Stimulated activated CD8-positive, alpha-beta memory T cell treated with anti-CD3 and anti-CD28 coated beads, Interleukin-7, amount 100 ng/mL, for 4 hours (primary cell): ENCODE measurements around the gene FHIP2A.
"Not testable (repeated sequence)": the region's sequence is repeated elsewhere in the genome, so short reads cannot be mapped to it uniquely, and the experiment has no call there.

Experiments used
- DNase-seq, 2 donors: peaks; one replicate each; pipeline ENCODE4 v3.0.0-alpha.2; 2020; ENCODE audit warnings: low read depth in 2 of 2

FHIP2A gene, protein sequence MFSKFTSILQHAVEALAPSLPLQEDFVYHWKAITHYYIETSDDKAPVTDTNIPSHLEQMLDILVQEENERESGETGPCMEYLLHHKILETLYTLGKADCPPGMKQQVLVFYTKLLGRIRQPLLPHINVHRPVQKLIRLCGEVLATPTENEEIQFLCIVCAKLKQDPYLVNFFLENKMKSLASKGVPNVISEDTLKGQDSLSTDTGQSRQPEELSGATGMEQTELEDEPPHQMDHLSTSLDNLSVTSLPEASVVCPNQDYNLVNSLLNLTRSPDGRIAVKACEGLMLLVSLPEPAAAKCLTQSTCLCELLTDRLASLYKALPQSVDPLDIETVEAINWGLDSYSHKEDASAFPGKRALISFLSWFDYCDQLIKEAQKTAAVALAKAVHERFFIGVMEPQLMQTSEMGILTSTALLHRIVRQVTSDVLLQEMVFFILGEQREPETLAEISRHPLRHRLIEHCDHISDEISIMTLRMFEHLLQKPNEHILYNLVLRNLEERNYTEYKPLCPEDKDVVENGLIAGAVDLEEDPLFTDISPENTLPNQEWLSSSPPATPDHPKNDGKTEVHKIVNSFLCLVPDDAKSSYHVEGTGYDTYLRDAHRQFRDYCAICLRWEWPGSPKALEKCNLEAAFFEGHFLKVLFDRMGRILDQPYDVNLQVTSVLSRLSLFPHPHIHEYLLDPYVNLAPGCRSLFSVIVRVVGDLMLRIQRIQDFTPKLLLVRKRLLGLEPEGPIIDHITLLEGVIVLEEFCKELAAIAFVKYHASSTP

DNA sequence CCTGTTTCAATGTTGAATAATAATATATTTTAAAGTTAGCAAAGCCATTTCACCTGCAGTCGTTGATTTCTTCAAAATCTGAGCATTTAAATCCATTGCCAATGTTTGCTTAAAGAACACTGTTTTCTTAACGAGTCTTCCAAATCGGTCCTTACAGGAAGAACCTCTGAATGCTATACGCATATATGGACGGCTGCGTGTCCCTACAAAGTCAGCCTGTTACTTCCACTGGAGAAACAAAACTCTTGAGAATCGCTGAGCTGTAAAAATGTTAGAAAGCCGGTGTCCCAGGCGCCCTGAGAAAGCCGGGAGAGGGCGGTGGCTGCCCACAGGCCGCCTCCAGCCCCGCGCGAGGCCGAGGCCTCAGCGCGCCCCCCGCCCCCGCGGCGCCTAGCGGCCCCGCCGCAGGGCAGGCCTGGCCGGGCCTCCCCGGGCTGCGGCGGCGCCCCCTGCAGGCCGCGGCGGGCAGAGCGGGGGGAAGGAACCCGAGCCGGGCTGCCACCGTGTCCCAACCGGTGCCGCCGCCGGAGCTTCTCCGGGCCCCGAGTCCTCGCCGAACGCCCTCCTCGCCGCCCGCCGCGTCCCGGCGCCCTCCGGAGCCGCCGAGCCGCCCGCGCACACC is at the start of gene FHIP2A:
FHIP2A (plus strand) TSS at position 488 of the 622 bp plus-strand sequence. CDS start 299 bp downstream, outside the sequence.
- peak; percentile 43 to 76 for DNase-seq

DNA sequence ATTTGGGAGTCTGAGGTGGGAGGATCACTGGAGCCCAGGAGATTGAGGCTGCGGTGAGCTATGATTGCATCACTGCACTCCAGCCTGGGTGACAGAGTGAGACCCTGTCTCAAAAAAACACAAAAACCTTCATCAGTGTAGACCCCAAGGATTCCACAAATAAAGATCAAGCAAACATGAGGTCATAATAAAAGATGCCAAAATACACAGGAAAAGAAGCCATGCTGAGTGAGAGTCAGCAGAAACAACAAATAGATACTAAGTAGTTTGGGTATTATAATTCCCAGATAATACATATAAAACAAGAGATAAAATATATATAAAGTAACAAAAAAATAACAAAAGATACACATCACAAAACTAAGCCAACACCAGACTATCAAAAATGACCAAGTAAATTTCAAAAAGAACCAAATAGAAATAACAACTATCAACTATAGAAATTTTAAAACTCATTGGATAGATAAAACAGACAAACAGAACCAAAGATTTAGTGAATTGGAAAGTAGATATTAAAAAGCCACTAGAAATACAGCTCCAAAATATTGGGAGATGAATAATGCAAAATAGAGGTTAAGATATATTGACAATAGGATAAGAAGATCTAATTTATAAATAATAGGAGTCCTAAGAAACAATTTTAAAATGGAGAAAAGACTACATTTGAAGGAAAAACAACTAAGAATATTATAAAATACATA is 48.9 kb upstream of the FHIP2A start:
- no peak for DNase-seq

DNA sequence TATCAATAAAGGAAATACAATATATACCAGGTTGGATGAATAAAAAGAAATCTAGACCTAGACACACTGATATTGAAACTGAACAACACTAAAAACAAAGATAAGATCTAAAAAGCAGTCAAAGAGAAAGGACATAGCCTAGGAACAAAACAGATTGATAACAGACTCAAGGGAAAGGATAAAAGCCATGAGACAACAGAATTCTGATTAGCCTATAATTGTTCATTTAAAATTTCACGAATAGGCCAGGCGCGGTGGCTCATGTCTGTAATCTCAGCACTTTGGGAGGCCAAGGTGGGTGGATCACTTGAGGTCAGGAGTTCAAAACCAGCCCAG is 48.4 kb upstream of the FHIP2A start:
- no peak for DNase-seq

DNA sequence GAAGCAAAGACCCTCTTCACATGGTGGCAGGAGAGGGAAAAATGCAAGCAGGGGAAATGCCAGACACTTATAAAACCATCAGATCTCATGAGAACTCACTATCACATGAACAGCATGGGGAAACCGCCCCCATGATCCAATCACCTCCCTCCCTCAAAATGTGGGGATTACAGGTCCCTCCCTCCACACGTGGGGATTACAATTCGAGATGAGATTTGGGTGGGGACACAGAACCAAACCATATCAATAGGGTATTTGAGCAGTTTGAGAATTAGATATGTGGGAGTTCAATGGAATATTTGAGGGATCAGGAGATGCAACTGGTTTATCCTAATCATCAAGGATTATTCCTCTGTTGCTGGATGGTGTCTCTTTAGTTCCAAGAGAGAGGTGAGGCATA is 46.5 kb upstream of the FHIP2A start:
- not testable (repeated sequence) for DNase-seq

DNA sequence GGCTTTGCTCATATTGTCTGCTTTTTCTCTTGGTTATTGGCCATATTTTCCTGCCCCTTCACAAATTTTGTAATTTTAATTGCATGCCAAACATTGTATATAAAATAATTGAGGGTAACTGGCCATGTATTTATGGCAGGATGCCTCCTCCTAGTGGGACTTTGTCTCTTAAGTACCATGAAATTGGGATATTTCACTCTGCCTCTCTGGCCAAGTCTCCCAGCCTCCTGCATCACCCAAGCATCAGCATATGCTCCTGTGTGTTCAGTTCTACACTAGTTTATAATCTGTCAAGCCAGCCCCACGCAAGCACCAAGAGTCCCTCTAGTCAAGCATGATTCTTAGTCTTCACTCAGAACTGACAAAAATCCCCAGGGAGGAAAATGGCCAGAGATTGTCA is 44.2 kb upstream of the FHIP2A start:
- no peak for DNase-seq

DNA sequence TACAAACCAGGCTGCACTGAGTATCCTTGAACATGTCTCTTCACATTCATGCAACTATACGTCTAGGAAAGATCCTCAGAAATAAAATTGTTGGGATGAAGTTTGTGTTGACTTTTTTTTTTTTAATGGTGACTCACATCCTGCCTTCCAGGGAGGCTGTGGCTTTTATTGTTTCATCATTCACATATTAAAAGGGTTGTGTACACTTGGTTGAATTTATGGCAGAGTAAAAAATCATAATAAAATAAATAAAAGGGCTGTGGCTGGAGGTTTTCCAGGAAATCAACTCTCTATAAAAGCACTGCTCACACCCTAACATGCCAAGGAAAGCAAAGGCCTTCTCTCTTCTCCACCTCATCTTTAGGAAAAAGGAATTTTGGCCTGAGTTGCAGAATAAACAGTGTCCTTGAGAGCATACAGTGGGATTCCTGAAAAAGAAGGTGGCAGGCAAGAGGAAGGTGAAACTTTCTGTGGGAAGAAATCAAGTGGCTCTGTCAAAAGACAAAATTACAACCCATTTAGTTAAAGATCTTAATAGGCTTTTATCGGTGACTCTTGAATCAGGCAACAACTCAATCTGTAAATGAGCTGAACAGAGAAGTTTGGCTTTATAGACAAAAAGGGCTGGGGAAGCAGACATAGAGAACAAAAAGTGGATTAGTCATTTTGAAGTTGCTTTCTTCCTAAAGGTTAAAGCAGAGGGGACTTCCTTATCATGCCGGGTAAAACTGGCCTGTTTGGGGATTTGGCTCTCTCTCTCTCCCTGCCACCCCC is 41.6 kb upstream of the FHIP2A start:
- no peak for DNase-seq

DNA sequence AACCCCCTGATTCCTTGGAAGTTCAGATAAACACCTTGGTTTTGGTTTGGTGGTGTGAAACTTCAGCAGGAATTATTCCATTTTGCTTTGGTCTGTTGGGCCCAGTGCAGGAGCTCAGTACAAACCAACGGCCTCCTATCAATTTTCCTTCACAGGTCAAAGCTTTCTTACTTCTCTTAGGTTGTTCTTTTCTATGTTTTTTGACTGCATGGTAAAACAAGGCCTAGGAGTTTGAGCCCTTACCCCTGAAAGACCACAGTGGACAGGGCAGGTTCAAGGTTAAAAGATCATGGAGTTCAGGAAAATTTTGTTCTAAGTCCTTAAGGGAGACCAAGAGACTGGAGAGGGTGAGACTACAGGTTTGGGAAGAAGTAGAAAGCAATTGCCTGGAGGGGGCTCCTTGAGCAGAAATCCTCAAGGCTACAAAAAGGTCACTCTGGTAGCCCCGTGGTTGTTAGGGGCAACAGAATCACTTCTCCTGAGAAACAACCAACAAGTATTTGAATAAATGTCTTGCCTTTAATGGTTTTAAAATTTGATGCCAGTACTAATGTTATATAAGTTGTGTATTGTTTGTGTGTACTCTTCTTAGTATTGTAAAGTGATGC is 40.9 kb upstream of the FHIP2A start:
- no peak for DNase-seq

DNA sequence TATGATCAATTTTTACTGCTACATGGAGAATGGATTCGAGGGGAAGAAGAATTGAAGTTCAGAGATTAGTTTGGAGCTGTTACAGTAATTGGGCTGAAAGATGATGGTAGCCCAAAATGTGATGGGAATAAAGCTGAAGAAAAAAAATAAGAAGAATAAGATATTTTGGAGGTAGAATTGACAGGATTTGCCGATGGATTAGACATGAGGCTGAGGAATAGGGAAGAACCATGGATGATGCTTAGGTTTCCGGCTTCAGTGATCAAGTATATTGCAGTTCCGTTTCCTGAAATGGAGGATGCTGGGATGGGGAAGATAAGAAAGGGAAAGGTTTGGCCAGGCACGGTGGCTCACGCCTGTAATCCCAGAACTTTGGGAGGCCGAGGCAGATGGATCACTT is 38.9 kb upstream of the FHIP2A start:
- DNase-seq = no peak

DNA sequence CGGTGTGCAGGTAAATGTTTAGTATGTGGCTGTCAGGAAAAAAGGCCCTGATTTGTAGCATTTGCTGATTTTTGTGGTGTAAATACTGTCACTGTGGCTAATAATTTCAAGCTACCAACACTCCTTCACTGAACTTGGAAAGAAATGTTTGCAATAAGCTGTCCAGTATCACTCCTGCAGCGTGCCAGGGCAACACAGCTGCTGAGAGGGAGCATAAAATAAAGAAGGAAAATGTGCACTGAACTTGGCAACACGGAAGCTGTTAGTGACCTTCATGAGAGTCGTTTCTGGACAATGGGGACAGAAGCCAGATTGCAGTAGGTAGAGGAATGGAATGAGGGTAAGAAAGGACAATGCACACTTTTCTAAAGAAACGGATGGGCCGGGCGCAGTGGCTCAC is 37.9 kb upstream of the FHIP2A start:
- no peak for DNase-seq

DNA sequence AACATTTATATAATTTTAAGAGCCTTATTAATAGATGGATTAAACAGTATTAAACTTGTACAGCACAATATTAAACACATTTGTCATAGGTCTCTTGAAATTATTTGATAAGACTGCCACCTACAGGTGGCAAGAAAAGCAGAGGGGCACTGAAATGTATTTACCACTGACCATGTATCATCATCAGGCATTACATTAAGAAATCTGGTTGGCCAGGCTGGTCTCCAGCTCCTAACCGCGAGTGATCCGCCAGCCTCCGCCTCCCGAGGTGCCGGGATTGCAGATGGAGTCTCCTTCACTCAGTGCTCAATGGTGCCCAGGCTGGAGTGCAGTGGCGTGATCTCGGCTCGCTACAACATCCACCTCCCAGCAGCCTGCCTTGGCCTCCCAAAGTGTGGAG is 35.1 kb upstream of the FHIP2A start:
- not testable (repeated sequence) for DNase-seq

DNA sequence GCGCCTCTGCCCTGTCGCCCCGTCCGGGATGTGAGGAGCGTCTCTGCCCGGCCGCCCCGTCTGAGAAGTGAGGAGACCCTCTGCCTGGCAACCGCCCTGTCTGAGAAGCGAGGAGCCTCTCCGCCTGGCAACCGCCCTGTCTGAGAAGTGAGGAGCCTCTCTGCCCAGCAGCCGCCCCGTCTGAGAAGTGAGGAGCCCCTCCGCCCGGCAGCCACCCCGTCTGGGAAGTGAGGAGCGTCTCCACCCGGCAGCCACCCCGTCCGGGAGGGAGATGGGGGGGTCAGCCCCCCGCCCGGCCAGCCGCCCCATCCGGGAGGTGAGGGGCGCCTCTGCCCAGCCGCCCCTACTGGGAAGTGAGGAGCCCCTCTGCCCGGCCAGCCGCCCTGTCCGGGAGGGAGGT is 34.4 kb upstream of the FHIP2A start:
- not testable (repeated sequence) for DNase-seq

DNA sequence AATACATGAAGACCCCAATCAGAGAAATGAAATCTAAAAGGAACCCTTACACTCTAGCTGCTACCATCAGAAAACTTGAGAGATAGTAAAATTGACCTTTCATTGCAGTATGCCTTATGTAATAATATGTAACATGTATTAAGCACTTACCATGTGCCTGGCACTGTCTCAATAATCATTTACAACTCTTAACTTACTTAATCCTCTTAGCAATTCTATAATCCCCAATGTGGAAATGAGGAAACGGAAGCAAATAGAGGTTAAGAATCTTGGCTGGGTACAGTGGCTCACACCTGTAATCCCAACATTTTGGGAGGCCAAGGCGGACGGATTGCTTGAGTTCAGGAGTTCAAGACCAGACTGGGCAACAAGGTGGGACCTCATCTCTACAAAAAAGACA is 29.8 kb upstream of the FHIP2A start:
- DNase-seq = no peak

DNA sequence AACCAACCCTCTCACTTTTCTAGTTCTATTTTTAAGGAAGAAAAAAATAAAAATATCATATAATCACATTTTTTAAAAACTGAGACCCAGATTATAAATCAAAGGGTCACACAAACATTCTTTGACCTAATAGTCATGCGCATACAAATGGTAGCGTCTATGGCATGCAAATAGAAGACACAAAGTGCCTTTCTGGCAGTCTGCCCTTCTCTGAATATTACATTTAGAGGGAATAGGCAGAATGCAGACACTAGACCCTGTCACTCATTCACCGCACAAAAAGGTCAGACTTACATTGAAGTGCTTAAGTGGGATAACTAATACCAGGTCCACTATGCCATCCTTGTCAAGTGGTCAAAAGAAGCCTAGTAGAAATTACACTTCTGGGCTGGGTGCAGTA is 26.5 kb upstream of the FHIP2A start:
- DNase-seq = no peak

DNA sequence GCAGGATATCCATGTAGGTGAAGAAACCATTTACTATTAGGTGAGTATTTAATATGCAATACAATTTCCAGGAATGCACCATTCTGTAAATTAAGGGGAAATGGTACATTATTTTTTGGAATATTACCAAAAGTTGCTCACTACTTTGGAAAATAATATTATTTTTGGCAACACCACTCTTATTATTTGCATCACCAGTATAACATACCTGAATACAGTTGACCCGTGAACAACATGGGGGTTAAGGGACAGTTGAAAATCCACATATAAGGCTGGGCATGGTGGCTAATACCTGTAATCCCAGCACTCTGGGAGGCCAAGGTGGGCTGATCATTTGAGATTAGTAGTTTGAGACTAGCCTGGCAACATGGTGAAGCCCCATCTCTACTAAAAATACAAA is 21.2 kb upstream of the FHIP2A start:
- no peak for DNase-seq

DNA sequence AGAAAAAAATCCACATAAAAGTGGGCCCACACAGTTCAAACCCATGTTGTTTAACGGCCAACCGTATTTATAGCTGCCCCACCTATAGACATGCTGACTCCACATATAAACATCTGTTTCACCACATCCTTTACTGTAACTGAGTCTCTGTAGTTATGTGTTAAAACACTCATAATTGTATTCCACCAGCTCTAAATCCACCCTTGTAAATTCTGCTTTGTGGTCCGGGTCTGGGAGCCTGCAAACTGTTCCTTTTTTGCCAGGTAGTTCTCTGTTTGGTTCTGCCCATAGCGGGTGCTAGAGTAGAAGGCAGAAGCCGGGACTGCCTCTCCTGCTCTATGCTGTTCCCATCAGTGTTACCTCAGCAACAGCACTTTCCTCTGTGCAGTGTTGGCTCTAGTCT is 20.2 kb upstream of the FHIP2A start:
- DNase-seq = no peak

DNA sequence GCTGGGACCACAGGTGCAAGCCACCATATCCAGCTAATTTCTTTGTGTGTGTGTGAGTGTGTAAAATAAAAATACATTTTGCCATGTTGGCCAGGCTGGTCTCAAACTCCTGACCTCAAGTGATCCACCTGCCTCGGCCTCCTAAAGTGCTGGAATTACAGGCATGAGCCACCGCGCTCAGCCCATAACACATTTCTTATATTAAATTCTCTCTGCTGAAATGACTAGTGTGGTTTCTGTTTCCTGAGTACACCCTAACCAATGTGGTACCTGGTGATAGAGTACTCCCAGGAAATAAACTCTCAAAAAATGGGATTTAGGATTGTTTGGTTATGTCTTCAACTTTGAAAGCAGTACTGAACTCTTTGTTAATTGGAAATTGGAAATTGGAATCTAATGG is 19.4 kb upstream of the FHIP2A start:
- DNase-seq = no peak

DNA sequence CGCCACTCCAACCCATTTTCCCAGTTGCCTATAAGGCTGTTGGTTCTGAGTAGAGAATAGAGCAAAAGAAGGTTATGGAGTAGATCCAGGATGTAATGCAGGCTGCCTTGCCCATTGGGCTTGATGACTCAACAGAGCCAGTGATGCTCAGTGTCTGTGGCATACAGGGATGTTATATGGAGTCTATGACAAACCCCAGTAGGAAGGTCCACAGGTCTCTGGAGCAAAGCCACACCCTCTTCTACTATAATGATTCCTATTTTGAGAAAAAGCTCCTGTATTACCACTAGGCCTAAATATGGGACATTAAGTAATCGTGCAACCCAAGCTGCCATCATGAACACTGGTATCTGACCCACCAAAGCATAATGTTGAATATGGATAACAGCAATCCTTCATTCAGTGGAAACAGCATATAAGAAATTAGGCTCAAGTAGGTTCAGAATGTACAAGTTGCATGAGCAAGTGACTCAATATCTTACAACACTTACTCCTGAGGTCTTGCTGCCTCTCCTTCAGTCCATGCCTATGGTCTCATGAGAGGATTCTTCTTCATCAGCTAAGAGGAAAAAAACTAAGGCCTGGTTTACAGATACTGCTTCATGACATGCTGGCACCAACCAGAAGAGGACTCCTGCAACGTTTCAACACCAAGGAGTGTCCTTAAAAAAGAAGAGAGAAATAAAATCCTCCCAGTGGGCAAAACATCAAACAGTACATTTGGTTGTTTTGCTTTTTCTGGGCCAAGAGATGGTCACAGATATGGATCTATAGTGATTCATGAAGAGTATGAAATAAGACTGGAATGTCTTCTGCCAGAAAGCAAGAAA is 14.8 kb upstream of the FHIP2A start:
- DNase-seq = no peak

DNA sequence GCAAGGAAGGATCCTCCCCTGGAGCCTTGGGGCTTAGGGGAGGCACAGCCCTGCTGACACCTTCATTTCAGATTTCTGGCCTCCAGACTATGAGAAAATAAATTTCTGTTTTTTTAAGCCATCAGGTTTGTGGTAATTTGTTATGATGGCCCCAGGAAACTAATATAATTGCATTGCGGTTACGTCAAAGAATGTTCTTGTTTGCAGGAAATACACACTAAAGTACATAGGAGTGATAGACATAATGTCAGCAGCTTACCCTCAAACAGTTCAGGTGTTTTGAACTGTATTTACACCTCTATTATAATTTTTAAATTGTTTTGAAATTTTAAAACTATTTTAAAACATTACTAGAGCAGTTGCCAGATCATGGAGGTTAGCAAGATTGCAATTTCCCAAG is 12.6 kb upstream of the FHIP2A start:
- no peak for DNase-seq

DNA sequence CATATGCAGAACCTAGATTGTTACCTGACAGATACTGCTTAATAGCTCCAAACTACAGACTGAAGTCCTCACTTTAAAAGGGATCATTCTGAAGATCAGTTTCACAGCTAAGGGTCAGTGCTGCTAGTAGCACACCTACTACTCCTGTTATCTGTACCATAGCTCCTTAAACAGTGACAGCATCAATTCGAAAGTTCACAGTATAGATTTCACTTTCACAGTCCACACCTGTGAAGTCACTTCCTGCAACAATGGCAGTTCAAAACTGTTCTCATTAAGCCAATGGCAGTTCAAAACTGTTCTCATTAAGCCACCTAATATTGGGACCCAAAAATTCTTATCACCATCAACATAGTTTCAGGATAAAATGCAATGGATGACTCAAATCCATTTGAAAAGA is 10.7 kb upstream of the FHIP2A start:
- DNase-seq = no peak

DNA sequence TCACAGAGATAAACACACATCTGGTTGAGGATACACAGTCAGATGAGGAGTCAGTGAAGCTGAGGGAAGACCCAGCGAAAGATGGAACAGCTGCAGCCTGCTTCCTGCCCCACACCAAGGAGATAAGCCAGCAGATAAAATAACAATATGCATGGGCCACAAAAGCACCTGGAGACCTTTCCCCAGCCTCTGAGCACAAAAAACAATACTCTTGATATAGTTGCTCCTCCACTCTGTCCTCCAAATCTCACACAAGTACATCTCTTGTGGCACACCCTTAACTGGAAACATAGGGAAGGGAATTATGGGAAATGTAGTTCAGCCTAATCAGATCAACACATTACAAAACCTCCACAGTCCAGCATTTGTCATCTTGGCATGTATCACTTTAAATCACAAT is 9.7 kb upstream of the FHIP2A start:
- DNase-seq = no peak
